K562 (cell line): Measurements from ENCODE around the gene ELAC1. TPM values are rescaled to one million over a fixed set of nuclear protein-coding genes. Genes with fewer than 3 reads are reported as not detected.
A peak's percentile ranks its signal among the peaks of the same experiment; 100 is the strongest.

ENCODE experiments used
- ARID2 ChIP-seq: fragments of 450-650 bp; IDR thresholded peaks from 2 replicates; pipeline ENCODE4 v1.6.1; 2017; ENCODE audit warnings: antibody characterized with exemption, mild to moderate bottlenecking
- FOSL1 ChIP-seq: fragments of 200-800 bp; sonication (Bioruptor generic); conservative IDR thresholded peaks from 2 replicates; pipeline ENCODE4 v1.6.1; 2016; ENCODE audit warnings: missing genetic modification characterization, missing compliant biosample characterization
- POLR2A ChIP-seq: fragments of 450-650 bp; conservative IDR thresholded peaks from 2 replicates; pipeline ENCODE4 v1.6.1; 2016
- TCF7 ChIP-seq: sonication (generic); IDR thresholded peaks from 2 replicates; pipeline ENCODE4 v1.6.1; 2016; ENCODE audit warnings: antibody characterized with exemption, borderline replicate concordance
- YY1 ChIP-seq, 3 experiments: IDR thresholded peaks; 2 replicates each; pipeline ENCODE4 v1.6.1; 2011; ENCODE audit warnings: low read length in 2 of 3, mild to moderate bottlenecking in 2 of 3, moderate library complexity in 2 of 3, borderline replicate concordance in 1 of 3, control low read depth in 1 of 3, low read depth in 1 of 3; ENCODE audit not compliant: insufficient read depth in 3 of 3, insufficient replicate concordance in 2 of 3, control insufficient read depth in 1 of 3, insufficient read length in 1 of 3; ENCODE audit errors: extremely low read depth in 1 of 3
- ZFX ChIP-seq: sonication (generic); formaldehyde crosslinking; IDR thresholded peaks from 2 replicates; pipeline ENCODE4 v1.8.0; 2022; ENCODE audit warnings: mild to moderate bottlenecking, missing genetic modification reagents, moderate library complexity
- ZNF143 ChIP-seq: sonication (generic); formaldehyde crosslinking; IDR thresholded peaks from 2 replicates; pipeline ENCODE4 v1.9.0; 2022; ENCODE audit warnings: mild to moderate bottlenecking, missing genetic modification reagents
- ZNF57 ChIP-seq: fragments of 450-650 bp; formaldehyde crosslinking; IDR thresholded peaks from 2 replicates; pipeline ENCODE4 v1.4.0; 2020; ENCODE audit warnings: mild to moderate bottlenecking, moderate library complexity
- polyA plus RNA-seq, 8 experiments: library from polyadenylated mRNA; depleted of rRNA in 4 of 8; stranded (reverse) in 5 of 8; unstranded in 3 of 8; fragments of >200 nt; fragmentation: Nextera tagmentation in 2 of 8; fragmentation: Illumina TruSeq in 1 of 8; extraction: Ambion mirVana in 2 of 8; extraction: Trizol in 1 of 8; gene quantifications; 2 replicates each; pipeline versions ENCODE4 v1.2.1 to v1.2.3, GENCODE V29; 2011 to 2014; ENCODE audit warnings: inconsistent platforms in 1 of 8, missing spikeins in 1 of 8
- total RNA-seq, 7 experiments: library from RNA; depleted of rRNA in 6 of 7; stranded (reverse); fragments of >200 nt in 6 of 7; fragmentation: Illumina TruSeq in 2 of 7; extraction: Trizol in 2 of 7; gene quantifications; 2 replicates each; pipeline versions ENCODE4 v1.2.1 to v1.2.3, GENCODE V29; 2011 to 2021; ENCODE audit warnings: low replicate concordance in 1 of 7
- TF ChIP-seq, protein P1 (sequence below): sonication (generic); formaldehyde crosslinking; IDR thresholded peaks from 2 replicates; pipeline ENCODE4 v1.8.0; 2022; ENCODE audit warnings: mild to moderate bottlenecking, missing genetic modification reagents
- TF ChIP-seq, protein P2 (sequence below), 2 experiments: fragments of 450-650 bp; formaldehyde crosslinking in 1 of 2; IDR thresholded peaks; 2 replicates each; pipeline versions ENCODE4 v1.4.0 to v1.6.1; 2014 to 2020; ENCODE audit warnings: mild to moderate bottlenecking in 2 of 2, borderline replicate concordance in 1 of 2, low read depth in 1 of 2

ELAC1 gene
- total and polyA plus RNA-seq, 9 of the 15 experiments (the other 6 are each of a cell fraction or from before 2014, with no cell fraction given), result 3.7 to 7.7 (median 4.9) TPM

DNA sequence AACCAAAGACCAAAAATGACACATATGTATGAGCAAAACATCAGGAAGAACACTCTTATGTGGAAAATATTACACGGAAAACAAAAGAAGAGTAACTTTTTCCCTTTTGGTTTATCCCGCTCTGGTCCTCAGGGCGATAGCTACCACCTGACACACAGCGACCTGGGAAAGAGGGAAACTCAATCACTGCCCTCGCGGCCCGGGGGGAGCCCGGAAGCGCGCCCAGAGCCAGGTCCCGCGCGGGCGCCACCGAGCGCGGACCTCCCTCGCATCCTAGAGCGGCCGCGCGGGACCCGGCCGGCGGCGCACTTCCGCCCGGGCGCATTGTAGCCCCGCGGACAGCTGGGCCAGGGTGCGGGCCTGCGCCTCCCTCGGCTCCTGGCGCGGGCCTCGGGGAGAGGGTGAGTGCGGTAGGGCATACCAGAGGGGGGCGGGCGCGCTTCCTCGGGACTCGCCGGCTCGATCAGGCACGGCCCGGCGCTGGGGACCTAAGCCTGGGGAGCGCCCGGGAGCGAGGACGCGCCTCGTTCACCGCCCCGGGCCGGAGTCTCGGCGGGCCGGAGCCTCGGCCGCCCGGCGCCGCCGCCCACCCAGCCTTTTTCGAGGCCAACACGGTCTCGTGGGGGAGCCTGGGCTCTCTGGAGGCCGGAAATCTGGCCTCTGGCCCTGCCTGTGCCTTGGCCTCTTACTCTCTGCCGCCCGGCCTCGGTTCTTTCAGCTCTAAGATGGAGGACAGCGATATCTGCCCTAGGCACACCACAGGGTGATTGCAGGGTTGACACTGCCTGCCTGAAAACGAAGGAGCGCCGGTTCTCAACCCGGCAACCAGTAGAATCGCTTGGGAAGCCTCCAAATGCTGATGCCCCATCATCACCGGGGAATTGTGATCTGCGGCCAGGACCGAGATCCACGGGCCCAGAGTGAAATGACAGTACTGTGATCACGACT lies at the start of gene ELAC1 (continued):
- TF ChIP-seq YY1 (IDR thresholded peaks at IDR 0.05; ENCODE audit: borderline replicate concordance in 1 of 3, control insufficient read depth in 1 of 3, extremely low read depth in 1 of 3, insufficient read depth in 3 of 3, insufficient read length in 1 of 3, insufficient replicate concordance in 2 of 3, low read depth in 1 of 3, low read length in 2 of 3), result peak in 2 of 3 experiments; percentile 65 to 76
- TF ChIP-seq, protein P1, sequence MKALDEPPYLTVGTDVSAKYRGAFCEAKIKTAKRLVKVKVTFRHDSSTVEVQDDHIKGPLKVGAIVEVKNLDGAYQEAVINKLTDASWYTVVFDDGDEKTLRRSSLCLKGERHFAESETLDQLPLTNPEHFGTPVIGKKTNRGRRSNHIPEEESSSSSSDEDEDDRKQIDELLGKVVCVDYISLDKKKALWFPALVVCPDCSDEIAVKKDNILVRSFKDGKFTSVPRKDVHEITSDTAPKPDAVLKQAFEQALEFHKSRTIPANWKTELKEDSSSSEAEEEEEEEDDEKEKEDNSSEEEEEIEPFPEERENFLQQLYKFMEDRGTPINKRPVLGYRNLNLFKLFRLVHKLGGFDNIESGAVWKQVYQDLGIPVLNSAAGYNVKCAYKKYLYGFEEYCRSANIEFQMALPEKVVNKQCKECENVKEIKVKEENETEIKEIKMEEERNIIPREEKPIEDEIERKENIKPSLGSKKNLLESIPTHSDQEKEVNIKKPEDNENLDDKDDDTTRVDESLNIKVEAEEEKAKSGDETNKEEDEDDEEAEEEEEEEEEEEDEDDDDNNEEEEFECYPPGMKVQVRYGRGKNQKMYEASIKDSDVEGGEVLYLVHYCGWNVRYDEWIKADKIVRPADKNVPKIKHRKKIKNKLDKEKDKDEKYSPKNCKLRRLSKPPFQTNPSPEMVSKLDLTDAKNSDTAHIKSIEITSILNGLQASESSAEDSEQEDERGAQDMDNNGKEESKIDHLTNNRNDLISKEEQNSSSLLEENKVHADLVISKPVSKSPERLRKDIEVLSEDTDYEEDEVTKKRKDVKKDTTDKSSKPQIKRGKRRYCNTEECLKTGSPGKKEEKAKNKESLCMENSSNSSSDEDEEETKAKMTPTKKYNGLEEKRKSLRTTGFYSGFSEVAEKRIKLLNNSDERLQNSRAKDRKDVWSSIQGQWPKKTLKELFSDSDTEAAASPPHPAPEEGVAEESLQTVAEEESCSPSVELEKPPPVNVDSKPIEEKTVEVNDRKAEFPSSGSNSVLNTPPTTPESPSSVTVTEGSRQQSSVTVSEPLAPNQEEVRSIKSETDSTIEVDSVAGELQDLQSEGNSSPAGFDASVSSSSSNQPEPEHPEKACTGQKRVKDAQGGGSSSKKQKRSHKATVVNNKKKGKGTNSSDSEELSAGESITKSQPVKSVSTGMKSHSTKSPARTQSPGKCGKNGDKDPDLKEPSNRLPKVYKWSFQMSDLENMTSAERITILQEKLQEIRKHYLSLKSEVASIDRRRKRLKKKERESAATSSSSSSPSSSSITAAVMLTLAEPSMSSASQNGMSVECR (CRISPR knock-in tag), result peak; percentile 26; the same call in 1 of the 2 replicates
- TF ChIP-seq FOSL1 (tag), result peak; percentile 33; the same call in 1 of the 2 replicates
- no peak for TF ChIP-seq ZNF143
- TF ChIP-seq, protein P2, sequence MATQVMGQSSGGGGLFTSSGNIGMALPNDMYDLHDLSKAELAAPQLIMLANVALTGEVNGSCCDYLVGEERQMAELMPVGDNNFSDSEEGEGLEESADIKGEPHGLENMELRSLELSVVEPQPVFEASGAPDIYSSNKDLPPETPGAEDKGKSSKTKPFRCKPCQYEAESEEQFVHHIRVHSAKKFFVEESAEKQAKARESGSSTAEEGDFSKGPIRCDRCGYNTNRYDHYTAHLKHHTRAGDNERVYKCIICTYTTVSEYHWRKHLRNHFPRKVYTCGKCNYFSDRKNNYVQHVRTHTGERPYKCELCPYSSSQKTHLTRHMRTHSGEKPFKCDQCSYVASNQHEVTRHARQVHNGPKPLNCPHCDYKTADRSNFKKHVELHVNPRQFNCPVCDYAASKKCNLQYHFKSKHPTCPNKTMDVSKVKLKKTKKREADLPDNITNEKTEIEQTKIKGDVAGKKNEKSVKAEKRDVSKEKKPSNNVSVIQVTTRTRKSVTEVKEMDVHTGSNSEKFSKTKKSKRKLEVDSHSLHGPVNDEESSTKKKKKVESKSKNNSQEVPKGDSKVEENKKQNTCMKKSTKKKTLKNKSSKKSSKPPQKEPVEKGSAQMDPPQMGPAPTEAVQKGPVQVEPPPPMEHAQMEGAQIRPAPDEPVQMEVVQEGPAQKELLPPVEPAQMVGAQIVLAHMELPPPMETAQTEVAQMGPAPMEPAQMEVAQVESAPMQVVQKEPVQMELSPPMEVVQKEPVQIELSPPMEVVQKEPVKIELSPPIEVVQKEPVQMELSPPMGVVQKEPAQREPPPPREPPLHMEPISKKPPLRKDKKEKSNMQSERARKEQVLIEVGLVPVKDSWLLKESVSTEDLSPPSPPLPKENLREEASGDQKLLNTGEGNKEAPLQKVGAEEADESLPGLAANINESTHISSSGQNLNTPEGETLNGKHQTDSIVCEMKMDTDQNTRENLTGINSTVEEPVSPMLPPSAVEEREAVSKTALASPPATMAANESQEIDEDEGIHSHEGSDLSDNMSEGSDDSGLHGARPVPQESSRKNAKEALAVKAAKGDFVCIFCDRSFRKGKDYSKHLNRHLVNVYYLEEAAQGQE (IDR thresholded peaks at IDR 0.05; ENCODE audit: borderline replicate concordance), result peak; percentile 17; the same call in 1 of the 2 replicates
- TF ChIP-seq, protein P2 (CRISPR knock-in tag; IDR thresholded peaks at IDR 0.05; ENCODE audit: low read depth), result 0 out of 2 replicates have a peak, but pooled peaks have one; percentile 27
- no peak for TF ChIP-seq ARID2
- TF ChIP-seq ZNF57 (CRISPR knock-in tag), result no peak
- no peak for TF ChIP-seq TCF7
- TF ChIP-seq ZFX (CRISPR knock-in tag), result peak; percentile 92
- peak; percentile 79 for TF ChIP-seq POLR2A
